K562 (cell line): ENCODE measurements around the gene DLGAP1. TPM values are rescaled to one million over a fixed set of nuclear protein-coding genes. Genes with fewer than 3 reads are reported as not detected.

Source experiments
- ATAC-seq: fragments of 200-7000 bp; cut with Tn5 transposase; 3 replicates; pipeline ENCODE4 v1.9.1; 2020; ENCODE audit warnings: moderate library complexity
- BruUV-seq: library from RNA; stranded (reverse); fragments of 400-500 nt; replicated peaks from 2 replicates; lab custom pipeline; 2021; lab: Mats Ljungman, UMichigan
- CTCF ChIA-PET: fragments of 300-600 bp; formaldehyde crosslinking; extraction: SDS; loops from one replicate; lab custom pipeline; 2021; ENCODE audit warnings: low intra/inter-chr PET ratio; lab: Yijun Ruan, JAX
- POLR2A ChIA-PET: fragments of 300-600, 350-650 bp; sonication (Branson Sonifier 250); formaldehyde crosslinking; extraction: SDS; loops from one replicate; lab custom pipeline; 2021; ENCODE audit warnings: antibody characterized with exemption, inconsistent platforms; lab: Yijun Ruan, JAX
- DNase-seq, 4 experiments: peaks; one replicate each; pipeline versions ENCODE4 v3.0.0 to v3.0.0-alpha.2; 2011 to 2018; ENCODE audit warnings: low spot score in 3 of 4, mixed read lengths in 3 of 4; ENCODE audit errors: extremely low read depth in 1 of 4
- FAIRE-seq: peaks from 2 replicates; lab custom pipeline; 2011; peaks lifted over from hg19 to GRCh38; lab: Jason Lieb, UNC
- H2AFZ ChIP-seq: 2 replicates; pipeline ENCODE4 v1.6.0; 2011; ENCODE audit warnings: low read depth, low read length, control low read depth, inconsistent platforms
- H3K27ac ChIP-seq: fragments of 200-600 bp; 3 replicates; pipeline ENCODE4 v1.8.0; 2011; ENCODE audit warnings: low read depth, mild to moderate bottlenecking, control low read depth, inconsistent platforms, low read length, moderate library complexity, mixed read lengths; ENCODE audit errors: extremely low read depth
- H3K27me3 ChIP-seq, 2 experiments: fragments of 300-600 bp in 1 of 2; 2 replicates in 1 of 2; 3 replicates in 1 of 2; pipeline versions ENCODE4 v1.6.0 to v1.8.0; 2011; ENCODE audit warnings: inconsistent platforms in 2 of 2, low read length in 2 of 2, mild to moderate bottlenecking in 1 of 2, mixed read lengths in 1 of 2, moderate library complexity in 1 of 2; ENCODE audit not compliant: control insufficient read depth in 2 of 2, insufficient read depth in 2 of 2
- H3K36me3 ChIP-seq: fragments of 300-600 bp; 3 replicates; pipeline ENCODE4 v1.8.0; 2011; ENCODE audit warnings: mild to moderate bottlenecking, low read length, inconsistent platforms; ENCODE audit not compliant: control insufficient read depth, insufficient read depth
- H3K4me1 ChIP-seq, 2 experiments: fragments of 200-600 bp in 1 of 2; replicated peaks in 1 of 2; 2 replicates in 1 of 2; 3 replicates in 1 of 2; pipeline versions ENCODE4 v1.5.1 to v1.8.0; 2011; ENCODE audit warnings: inconsistent platforms in 2 of 2, low read length in 2 of 2, mild to moderate bottlenecking in 1 of 2, mixed read lengths in 1 of 2, moderate library complexity in 1 of 2; ENCODE audit not compliant: control insufficient read depth in 2 of 2, insufficient read depth in 2 of 2
- H3K4me2 ChIP-seq: 2 replicates; pipeline ENCODE4 v1.6.1; 2011; ENCODE audit warnings: low read length, control low read depth, inconsistent platforms, mixed read lengths; ENCODE audit not compliant: insufficient read depth
- H3K4me3 ChIP-seq: fragments of 200-600 bp; sonication (generic), shearing (Covaris generic); 2 replicates; pipeline ENCODE4 v1.5.1; 2016; ENCODE audit warnings: control low read depth, inconsistent platforms
- H3K79me2 ChIP-seq: fragments of 200-600 bp; 3 replicates; pipeline ENCODE4 v1.8.0; 2011; ENCODE audit warnings: low read length, inconsistent platforms; ENCODE audit not compliant: control insufficient read depth, insufficient read depth
- H3K9ac ChIP-seq, 2 experiments: 2 replicates each; pipeline versions ENCODE4 v1.6.0 to v1.6.1; 2011; ENCODE audit warnings: low read depth in 2 of 2, low read length in 2 of 2, control low read depth in 1 of 2, inconsistent platforms in 1 of 2, mild to moderate bottlenecking in 1 of 2, mixed read lengths in 1 of 2; ENCODE audit not compliant: insufficient read depth in 1 of 2
- H3K9me1 ChIP-seq: one replicate; pipeline ENCODE4 v1.6.0; 2011; ENCODE audit warnings: inconsistent platforms, mild to moderate bottlenecking, low read length, moderate library complexity; ENCODE audit not compliant: control insufficient read depth, insufficient read depth
- H3K9me3 ChIP-seq: replicated peaks from 2 replicates; pipeline ENCODE4 v1.5.1; 2011; ENCODE audit warnings: low read depth, low read length, inconsistent platforms; ENCODE audit not compliant: control insufficient read depth, insufficient read depth
- H4K20me1 ChIP-seq: replicated peaks from 2 replicates; pipeline ENCODE4 v1.6.1; 2011; ENCODE audit warnings: low read length, inconsistent platforms, mixed read lengths; ENCODE audit not compliant: control insufficient read depth, insufficient read depth
- ESRRA ChIP-seq: fragments of 450-650 bp; IDR thresholded peaks from 2 replicates; pipeline ENCODE4 v1.6.1; 2014; ENCODE audit warnings: low read depth, mild to moderate bottlenecking, moderate library complexity, borderline replicate concordance
- KDM2B ChIP-seq: fragments of 250-450 bp; sonication (Bioruptor Pico); IDR thresholded peaks from 2 replicates; pipeline ENCODE4 v1.8.0; 2021; ENCODE audit warnings: mild to moderate bottlenecking, moderate library complexity
- MLX ChIP-seq, 2 experiments: fragments of 450-650 bp in 1 of 2; sonication (generic) in 1 of 2; formaldehyde crosslinking; conservative IDR thresholded peaks; 2 replicates each; pipeline versions ENCODE4 v1.4.0 to v1.8.1; 2020 to 2022; ENCODE audit warnings: mild to moderate bottlenecking in 1 of 2, missing genetic modification reagents in 1 of 2
- NKRF ChIP-seq: fragments of 450-650 bp; IDR thresholded peaks from 2 replicates; pipeline ENCODE4 v1.6.1; 2016; ENCODE audit warnings: borderline replicate concordance
- YY1 ChIP-seq, 3 experiments: IDR thresholded peaks; 2 replicates each; pipeline ENCODE4 v1.6.1; 2011; ENCODE audit warnings: low read length in 2 of 3, mild to moderate bottlenecking in 2 of 3, moderate library complexity in 2 of 3, borderline replicate concordance in 1 of 3, control low read depth in 1 of 3, low read depth in 1 of 3; ENCODE audit not compliant: insufficient read depth in 3 of 3, insufficient replicate concordance in 2 of 3, control insufficient read depth in 1 of 3, insufficient read length in 1 of 3; ENCODE audit errors: extremely low read depth in 1 of 3
- ZNF75A ChIP-seq: fragments of 450-650 bp; formaldehyde crosslinking; IDR thresholded peaks from 2 replicates; pipeline ENCODE4 v1.4.0; 2020; ENCODE audit warnings: mild to moderate bottlenecking
- WGBS: fragments of 100-300 bp; shearing (Covaris generic); methylation state at CpG from one replicate; pipeline ENCODE4 v1.1.6; 2016; ENCODE audit warnings: low coverage, mixed read lengths; ENCODE audit not compliant: insufficient coverage; ENCODE audit errors: missing lambda C conversion rate; 5-methylcytosine and 5-hydroxymethylcytosine counted together
- in situ Hi-C: fragments of 300-500 bp; cut with MboI; formaldehyde crosslinking; loops from 4 replicates; pipeline ENCODE4 v1.15.0; 2018; ENCODE audit warnings: inconsistent platforms, mixed read lengths
- intact Hi-C: fragments of 100-400 bp; cut with micrococcal nuclease; formaldehyde crosslinking; loops from 2 replicates; pipeline ENCODE4 v1.14.2; 2022
- polyA plus RNA-seq, 8 experiments: library from polyadenylated mRNA; depleted of rRNA in 4 of 8; stranded (reverse) in 5 of 8; unstranded in 3 of 8; fragments of >200 nt; fragmentation: Nextera tagmentation in 2 of 8; fragmentation: Illumina TruSeq in 1 of 8; extraction: Ambion mirVana in 2 of 8; extraction: Trizol in 1 of 8; gene quantifications; 2 replicates each; pipeline versions ENCODE4 v1.2.1 to v1.2.3, GENCODE V29; 2011 to 2014; ENCODE audit warnings: inconsistent platforms in 1 of 8, missing spikeins in 1 of 8
- total RNA-seq, 7 experiments: library from RNA; depleted of rRNA in 6 of 7; stranded (reverse); fragments of >200 nt in 6 of 7; fragmentation: Illumina TruSeq in 2 of 7; extraction: Trizol in 2 of 7; gene quantifications; 2 replicates each; pipeline versions ENCODE4 v1.2.1 to v1.2.3, GENCODE V29; 2011 to 2021; ENCODE audit warnings: low replicate concordance in 1 of 7
- TF ChIP-seq, protein P1 (sequence below): sonication (generic); formaldehyde crosslinking; IDR thresholded peaks from 2 replicates; pipeline ENCODE4 v1.8.0; 2022; ENCODE audit warnings: missing genetic modification reagents, mild to moderate bottlenecking, moderate library complexity, borderline replicate concordance
- TF ChIP-seq, protein P2 (sequence below): fragments of 250-450 bp; sonication (Bioruptor Pico); IDR thresholded peaks from 2 replicates; pipeline ENCODE4 v1.8.0; 2022; ENCODE audit warnings: moderate library complexity, mild to moderate bottlenecking, inconsistent platforms

Gene DLGAP1
- total and polyA plus RNA-seq, 9 of the 15 experiments (the other 6 are each of a cell fraction or from before 2014, with no cell fraction given): 0.04 to 0.22 (median 0.08) TPM

- no TSS peak for BruUV-seq
- H3K4me2 ChIP-seq: no peak overlapping the region
- intact Hi-C loops (no loop called here), in situ Hi-C loops (no loop called here)
- no peaks in the 10 kb centered on the region for H3K79me2 ChIP-seq
- H3K4me3 ChIP-seq: no peak overlapping the region
- TF ChIP-seq ESRRA: no peak
- TF ChIP-seq KDM2B (CRISPR knock-in tag): no peak
- TF ChIP-seq, protein P1, sequence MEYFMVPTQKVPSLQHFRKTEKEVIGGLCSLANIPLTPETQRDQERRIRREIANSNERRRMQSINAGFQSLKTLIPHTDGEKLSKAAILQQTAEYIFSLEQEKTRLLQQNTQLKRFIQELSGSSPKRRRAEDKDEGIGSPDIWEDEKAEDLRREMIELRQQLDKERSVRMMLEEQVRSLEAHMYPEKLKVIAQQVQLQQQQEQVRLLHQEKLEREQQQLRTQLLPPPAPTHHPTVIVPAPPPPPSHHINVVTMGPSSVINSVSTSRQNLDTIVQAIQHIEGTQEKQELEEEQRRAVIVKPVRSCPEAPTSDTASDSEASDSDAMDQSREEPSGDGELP: no peak
- TF ChIP-seq, protein P2, sequence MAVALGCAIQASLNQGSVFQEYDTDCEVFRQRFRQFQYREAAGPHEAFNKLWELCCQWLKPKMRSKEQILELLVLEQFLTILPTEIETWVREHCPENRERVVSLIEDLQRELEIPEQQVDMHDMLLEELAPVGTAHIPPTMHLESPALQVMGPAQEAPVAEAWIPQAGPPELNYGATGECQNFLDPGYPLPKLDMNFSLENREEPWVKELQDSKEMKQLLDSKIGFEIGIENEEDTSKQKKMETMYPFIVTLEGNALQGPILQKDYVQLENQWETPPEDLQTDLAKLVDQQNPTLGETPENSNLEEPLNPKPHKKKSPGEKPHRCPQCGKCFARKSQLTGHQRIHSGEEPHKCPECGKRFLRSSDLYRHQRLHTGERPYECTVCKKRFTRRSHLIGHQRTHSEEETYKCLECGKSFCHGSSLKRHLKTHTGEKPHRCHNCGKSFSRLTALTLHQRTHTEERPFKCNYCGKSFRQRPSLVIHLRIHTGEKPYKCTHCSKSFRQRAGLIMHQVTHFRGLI (CRISPR knock-in tag): no peak
- TF ChIP-seq NKRF: no peak
- no peak for TF ChIP-seq YY1 (IDR thresholded peaks at IDR 0.05; ENCODE audit: borderline replicate concordance in 1 of 3, control insufficient read depth in 1 of 3, extremely low read depth in 1 of 3, insufficient read depth in 3 of 3, insufficient read length in 1 of 3, insufficient replicate concordance in 2 of 3, low read depth in 1 of 3, low read length in 2 of 3)
- TF ChIP-seq ZNF75A (CRISPR knock-in tag): no peak
- TF ChIP-seq MLX (CRISPR knock-in tag; conservative IDR thresholded peaks at IDR 0.05): no peak
- H3K4me1 ChIP-seq: no peaks in the 10 kb centered on the region
- H3K9me3 ChIP-seq: no peaks in the 10 kb centered on the region
- DNase-seq (no peak), ATAC-seq (peak; percentile 39), FAIRE-seq (no peak)
- peaks cover 0 to 6% of the 10 kb centered on the region in 2 experiments; a peak in 1 of 5 replicates for H3K27me3 ChIP-seq
- H2AFZ ChIP-seq: no peak overlapping the region
- H3K27ac ChIP-seq: no peak overlapping the region
- WGBS: 3% methylated on average over 6 of the region's 7 CpGs
- H4K20me1 ChIP-seq: no peaks in the 10 kb centered on the region
- ChIA-PET CTCF (no interaction called here), POLR2A (no interaction called here)
- H3K36me3 ChIP-seq: no peaks in the 10 kb centered on the region
- no peak overlapping the region for H3K9ac ChIP-seq
- H3K9me1 ChIP-seq: no peaks in the 10 kb centered on the region
Measured at GRCh38 chr18:3960977-3961376, 494.1 kb downstream of the DLGAP1 start.
